CD4-positive, alpha-beta T cell treated with Interleukin-4 for 4 hours (primary cell): ENCODE measurements around the gene PPDPF.
"Not testable (repeated sequence)": the region's sequence is repeated elsewhere in the genome, so short reads cannot be mapped to it uniquely, and the experiment has no call there.

Experiments used
- DNase-seq: peaks from one replicate; pipeline ENCODE4 v3.0.0-alpha.2; 2020

The PPDPF gene, protein sequence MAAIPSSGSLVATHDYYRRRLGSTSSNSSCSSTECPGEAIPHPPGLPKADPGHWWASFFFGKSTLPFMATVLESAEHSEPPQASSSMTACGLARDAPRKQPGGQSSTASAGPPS

DNA sequence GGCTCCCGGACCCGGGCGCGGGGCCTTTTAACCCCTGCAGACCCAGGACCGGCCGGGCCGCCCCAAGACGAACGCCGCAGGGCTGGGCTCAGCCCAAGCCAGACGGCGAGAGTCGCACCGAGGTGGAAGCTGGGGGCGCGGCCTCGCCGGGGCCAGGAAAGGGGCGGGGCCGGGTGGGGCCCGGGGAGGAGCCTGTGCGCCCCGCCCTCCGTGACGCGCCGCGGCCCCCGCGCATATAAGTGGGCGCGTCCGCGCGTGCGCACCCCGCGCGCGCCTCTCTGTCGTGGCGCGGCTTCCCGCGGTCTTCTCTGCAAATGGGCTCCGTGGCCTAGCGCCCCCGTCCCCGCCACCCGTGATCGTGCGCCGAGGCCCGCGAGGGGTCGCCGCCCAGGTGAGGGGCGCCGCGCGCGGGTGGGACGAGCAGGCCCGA, at the start of gene PPDPF:
TSS of gene PPDPF (plus strand) at position 262 of the 430 bp plus-strand sequence. CDS start 544 bp downstream, outside the sequence.
- DNase-seq, result peak; percentile 75

DNA sequence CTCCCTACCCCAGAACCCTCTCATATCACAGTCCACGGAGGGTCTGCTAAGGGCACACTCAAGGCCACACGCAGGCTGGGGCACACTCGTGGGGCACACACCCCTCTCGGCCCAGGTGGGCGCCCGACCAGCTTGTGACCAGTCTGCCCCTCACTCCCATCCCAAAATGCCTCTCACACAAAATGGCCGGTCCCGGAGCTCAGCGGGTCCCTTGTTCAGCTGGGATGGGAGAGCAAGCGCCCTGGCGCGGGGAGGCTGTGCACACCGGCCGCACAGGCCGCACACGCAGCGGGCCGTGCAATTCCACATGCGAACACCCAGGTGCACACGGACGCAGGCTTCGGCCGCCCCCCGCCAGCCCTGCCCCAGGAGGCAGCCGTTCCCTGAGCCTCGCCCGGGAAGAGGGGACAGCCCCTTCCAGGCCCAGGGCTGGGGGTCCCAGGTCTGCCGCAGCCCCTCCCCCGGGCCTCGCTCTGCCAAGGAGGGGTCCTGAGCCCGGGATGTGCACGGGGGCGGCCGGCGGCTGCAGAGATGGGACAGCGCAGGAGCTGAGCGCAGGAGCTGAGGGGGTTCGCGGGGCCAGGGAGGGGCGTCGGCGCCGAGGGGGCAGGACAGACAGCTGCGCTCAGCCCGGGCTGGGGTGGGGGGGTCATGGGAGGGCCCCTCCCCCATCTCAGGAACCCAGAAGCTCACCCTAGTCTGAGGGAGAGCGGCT, 49.4 kb upstream of the PPDPF start:
- DNase-seq, result no peak

DNA sequence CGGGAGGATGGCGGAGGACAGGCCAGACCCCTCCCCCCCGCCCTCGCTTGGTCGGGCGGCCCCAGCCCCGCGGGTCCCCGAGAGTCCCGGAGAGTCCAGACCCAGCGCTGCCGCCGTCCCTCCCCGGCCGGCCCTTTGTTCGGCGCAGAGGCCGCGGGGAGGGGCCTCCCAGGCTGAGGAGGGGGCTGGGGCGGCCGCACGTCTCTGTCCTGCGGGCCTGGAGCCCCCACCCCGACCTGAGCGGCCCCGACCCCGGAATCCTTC, 48.9 kb upstream of the PPDPF start:
- DNase-seq, result no peak

DNA sequence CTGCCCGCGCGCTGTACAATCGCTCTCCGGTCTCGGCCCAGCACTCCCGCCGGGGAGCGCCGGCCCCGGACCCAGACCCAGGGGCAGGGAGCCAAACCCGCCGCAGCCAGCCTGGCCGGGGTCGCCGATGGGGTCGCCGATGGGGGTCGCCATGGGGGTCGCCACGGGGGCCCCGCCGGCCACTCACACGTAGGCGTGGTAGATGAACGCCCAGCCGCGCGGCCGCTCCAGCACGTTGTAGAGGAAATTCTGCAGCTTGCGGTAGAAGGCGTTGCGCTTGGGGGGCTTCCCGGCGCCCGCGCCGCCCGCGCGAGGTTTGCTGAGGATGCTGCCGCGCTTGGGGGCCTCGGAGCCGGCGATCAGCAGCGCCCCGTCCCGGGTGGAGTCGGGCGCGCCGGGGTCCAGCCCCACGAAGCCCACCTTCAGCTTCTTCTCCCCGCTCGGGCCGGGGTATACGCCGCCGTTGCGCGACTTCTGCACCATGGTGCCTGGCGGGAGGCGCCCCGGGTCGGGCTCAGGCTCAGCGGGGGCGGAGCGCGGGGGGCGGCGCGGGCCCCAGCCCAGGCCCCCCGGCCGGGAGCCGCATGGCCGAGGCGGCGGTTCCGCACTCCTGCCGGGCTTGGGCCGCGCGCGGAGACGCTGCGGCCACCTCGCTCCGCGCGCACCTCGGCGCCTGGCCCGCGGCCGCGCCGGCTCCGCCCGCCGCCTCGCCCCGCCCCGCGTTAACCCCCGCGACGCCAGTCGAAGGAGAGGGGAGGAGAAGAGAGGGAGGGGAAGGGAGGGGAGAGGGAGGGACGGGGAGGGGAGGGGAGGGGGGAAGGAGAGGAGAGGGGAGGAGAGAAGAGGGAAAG, 48.4 kb upstream of the PPDPF start, which contains the start of gene KCNQ2:
TSS of gene KCNQ2 (minus strand) at position 675 of the 851 bp plus-strand sequence. CDS start at position 483, 192 bp downstream.
- DNase-seq, result no peak

DNA sequence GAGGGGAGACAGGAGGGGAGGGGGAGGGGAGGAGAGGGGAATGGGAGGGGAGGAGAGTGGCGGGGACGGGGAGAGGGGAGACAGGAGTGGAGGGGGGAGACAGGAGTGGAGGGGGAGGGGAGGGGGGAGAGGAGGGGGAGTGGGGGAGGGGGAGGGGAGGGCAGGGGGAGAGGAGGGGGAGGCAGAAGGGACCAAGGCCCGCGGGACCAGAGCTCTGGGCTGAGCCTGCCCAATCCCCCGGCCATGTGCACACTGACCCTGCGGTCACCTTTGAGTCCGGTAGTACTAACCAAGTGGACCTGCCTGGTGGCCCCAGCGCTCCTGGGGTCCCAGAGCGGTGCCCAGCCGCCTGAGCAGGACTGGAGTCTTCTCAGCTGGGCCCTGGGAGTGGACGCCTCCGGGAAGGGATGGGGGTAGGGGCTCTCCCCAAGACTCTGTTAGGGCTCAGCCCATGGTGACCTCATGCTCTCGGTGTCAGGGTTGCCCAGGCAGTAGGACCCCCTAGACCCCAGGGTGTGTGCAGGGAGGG, 47.6 kb upstream of the PPDPF start:
- no peak for DNase-seq

DNA sequence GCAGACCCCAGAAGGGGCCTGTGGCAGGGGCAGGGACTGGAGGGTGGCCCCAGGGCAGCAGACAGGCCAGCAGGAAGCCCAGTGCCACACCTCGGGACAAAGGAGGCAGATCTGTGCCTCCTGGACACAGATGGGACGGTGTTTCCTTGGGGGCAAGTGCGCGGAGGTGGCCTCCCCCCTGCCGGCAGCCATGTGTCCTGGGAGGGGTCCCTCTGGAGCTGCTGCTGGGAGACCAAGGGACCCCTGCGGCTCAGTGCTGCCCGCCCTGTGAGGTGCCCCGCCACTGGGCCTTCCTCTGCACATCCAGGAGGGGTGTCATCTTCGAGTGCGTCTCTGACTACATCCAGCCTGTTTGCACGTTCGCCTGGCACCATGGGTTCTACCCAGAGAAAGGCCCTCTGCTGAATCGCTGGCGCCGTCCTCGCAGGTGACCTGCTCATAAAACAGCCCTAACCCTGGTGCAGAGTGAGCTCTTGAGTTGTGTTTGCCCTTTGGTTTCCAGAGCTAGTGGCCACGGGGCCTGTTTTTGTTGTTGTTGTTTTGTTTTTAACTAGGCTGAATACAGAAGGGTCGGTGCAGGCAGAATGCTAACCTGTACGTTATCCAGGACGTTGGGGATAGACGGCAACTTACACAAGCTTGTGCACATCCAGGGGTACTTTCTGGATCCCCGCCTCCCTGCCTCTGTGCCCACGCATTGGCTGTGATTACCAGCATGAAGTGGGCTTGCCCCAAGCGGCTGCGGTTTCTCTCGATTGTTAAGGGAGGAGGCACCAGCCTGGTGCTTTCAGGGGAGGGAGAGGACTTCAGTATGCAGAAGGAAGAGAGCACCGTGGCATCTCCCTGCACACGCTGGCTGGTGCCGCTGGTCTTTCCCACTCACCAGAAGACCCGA, 46.8 kb upstream of the PPDPF start:
- DNase-seq, result no peak

DNA sequence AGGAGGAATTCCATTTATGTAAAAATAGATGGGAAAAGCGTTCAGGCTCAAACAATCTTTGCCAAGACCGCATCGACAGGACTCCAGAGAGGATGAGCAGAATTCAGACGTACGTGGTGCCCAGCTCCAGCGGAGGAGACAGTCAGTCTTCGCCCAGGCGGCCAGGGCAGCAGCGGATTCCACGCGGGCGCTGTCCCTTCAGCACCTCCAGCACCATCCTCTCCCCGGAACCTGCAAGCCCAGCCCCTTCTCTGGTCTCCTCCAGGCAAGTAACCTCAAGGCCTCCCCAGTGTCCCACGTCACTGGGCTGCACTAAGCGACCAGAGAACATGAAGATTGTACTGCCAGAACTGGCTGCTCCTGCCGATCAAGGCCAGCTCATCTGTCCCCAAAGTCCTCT, 45.4 kb upstream of the PPDPF start:
- DNase-seq, result no peak

DNA sequence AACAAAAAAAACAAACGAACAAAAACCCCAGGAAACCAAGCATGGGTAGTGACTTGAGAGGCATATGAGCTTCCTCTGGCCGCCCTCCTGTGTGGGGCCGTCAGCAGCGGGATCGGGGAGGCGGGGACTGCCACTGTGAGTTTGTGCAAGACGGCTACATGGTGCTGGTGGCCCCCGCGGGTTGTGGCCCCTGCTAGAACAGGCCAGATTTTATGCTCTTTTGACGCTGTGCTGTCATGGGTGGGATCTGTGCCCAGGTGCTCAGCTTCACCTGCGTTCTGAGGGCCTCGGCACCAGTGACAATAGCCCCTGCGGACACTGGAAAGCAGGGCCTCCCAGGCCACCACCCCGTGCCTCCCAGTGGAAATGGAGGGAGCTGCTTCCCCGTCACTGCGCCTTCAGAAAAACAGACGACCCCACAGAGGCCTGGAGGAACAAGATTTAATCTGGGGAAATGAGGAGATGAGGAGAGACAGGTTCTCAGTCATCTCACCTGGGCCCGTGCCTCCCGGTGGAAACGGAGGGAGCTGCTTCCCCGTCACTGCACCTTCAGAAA, 43.4 kb upstream of the PPDPF start:
- DNase-seq, result no peak

DNA sequence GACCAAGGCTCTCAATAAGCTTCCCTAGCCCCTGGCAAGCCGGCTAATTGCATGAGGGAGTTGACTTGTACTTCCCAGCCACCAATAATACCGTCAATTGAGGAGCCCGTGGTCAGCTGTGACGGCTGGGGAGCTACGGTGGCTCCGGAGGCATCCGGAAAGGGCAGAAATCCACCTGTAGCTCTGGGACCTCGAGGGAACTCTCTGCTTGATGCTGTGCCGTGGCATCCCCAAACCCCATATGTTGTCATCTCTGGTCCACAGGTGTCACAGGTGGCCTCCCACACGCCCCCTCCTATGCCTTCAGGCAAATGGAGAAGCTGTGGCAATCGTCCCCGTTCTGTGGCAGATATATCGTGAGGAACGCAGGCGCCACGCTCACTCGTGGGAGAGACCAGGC, 42.6 kb upstream of the PPDPF start:
- no peak for DNase-seq

DNA sequence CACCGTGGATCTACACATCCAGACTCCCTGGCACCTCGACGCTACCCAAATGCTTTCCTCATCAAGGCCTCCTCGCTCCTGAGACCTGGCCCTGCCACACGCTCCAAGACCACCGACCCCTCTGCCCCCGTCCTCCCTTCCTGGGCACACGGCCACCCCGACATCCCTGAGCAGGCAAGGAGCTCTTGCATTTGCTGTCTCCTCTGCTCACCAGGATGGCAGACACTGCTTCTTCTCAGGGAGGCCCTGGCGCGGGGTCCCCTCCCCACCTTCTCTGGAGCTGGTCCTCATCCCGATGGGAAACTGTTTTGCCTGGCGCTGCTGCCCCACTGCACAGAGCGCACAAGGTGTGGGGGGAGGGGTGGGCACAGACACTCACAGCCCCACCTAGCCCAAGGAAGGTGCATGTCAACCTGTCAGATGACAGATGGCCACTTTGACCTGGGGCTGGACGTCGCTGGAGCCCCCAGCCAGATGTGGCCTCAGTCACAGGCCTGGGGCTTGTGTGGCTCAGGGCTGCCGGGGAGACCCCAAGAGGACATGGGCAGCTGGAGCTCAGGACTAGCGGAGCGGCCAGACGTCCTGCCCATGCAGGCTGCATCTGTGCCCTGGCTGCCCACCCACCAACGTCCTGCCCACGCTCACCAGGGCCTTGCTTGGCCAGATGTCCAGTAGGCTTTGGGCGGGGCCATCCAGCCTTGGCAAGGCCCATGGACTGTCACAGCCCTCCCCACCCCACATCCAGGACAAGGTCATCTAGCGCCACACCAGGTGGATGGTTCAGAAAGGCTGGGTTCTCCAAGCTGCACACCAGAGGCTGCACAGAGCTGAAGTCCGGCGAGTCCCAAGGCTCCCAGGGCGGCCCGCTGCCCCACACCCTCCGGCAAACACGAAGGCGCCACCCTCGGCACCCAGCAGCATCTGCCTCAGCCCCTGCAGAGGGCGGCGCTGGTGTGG, 41.9 kb upstream of the PPDPF start:
- no peak for DNase-seq

DNA sequence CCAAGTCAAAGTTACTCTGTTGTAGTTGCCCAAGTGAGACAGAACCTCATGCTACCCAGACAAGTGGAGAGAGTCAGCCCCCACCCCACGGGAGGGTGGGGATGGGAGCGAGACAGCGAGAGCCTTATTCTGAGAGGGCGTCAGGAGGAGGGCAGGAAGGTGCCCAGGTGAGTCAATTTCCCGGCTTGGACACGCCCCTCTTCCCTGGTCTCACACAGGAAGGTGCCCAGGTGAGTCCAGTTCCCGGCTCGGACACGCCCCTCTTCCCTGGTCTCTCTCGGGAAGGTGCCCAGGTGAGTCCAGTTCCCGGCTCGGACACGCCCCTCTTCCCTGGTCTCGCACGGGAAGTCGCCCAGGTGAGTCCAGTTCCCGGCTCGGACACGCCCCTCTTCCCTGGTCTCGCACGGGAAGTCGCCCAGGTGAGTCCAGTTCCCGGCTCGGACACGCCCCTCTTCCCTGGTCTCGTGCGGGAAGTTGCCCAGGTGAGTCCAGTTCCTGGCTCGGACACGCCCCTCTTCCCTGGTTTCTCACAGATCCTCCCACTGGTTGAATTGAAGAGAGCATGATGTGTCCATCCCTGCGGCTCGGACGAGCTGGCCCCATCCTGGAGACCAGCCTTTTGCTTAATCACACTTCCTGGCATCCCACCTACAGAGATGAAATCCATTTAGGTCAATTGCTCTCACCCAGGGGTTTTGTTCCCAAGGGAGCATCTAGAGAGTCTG, 40.7 kb upstream of the PPDPF start:
- not testable (repeated sequence) for DNase-seq

DNA sequence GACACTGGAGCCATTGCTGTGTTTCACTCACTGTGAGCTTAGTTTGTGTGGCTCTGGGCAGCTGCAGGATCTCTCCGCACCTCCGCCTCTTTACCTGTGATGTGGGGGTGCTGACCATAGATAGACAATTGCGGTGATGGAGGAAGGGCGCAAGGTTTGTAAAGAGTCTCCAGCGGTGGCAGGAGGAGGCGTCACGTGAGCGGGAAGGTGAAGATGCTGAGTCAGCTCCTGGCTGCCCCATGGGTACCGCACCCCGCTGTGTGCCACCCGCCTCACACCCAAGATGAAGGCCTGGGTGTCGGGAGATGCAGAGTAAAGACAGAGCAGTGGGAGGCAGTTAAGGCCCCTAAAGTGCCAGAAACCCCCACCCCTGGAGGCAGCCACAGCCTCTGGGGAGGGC, 39.1 kb upstream of the PPDPF start:
- no peak for DNase-seq

DNA sequence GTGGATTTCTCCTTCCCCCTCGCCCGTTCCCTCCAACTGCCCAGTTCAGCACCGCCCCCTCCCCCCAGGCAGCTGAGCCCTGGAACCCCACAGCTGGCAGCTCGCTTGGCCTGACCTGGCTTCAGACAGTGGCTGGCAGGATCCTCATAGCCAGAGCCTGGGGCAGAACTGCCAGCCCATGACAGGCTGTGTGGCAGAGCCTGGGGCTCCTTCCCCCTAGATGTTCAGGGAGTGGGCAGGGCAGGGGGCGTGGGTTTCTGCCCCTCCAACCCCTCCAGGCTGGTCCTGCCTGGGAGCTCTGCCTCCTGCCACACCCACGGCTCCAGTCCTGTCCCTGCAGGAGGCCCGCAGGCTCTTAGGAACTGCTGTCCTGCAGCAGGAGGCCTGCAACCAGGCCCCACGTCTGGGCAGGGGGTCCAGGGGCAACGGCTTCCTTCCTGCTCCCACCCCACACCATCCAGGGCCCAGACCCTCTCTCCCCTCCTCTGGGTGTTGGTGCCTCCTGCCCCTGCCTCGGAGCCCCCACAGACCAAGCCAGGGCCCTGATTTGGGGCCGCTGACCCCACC, 38.5 kb upstream of the PPDPF start:
- no peak for DNase-seq

DNA sequence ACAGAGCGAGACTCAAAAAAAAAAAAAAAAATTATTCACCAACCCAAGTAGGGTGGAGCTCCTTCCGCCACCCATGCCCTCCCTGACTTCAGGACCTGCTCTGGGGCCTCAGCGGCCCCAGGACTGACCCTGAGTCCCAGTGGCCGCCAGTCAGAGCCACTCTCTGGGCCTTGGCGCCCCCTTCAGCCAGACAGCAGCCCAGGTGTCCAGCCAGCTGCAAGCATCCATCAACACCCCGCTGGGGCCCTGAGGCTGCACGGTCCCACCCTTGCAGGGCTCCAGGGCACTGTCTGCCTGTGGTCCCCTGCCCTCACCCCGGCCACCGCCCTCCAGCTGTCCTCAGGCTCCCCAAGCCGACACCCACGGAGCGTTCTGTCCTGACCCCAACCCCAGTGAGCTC, 36.7 kb upstream of the PPDPF start:
- DNase-seq, result no peak

DNA sequence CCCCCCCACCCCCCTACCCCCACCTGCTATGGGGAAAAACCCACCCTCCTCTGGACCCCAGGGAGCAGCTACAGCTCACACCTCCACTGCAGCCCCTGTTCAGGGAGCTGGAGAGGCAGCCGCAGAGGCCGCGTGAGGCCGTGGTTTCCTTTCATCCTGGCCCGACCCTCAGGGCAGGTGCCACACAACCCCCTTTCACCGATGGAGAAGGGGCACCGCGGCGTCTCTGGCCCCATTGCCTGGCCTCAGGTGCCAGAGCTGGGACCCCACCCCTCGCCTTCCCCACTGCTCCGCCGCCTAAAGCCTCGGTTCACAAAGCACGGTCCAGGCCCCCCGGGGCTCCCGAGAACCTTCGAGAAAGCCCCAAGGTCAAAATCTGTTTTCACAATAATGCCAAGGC, 36.3 kb upstream of the PPDPF start:
- DNase-seq, result no peak

DNA sequence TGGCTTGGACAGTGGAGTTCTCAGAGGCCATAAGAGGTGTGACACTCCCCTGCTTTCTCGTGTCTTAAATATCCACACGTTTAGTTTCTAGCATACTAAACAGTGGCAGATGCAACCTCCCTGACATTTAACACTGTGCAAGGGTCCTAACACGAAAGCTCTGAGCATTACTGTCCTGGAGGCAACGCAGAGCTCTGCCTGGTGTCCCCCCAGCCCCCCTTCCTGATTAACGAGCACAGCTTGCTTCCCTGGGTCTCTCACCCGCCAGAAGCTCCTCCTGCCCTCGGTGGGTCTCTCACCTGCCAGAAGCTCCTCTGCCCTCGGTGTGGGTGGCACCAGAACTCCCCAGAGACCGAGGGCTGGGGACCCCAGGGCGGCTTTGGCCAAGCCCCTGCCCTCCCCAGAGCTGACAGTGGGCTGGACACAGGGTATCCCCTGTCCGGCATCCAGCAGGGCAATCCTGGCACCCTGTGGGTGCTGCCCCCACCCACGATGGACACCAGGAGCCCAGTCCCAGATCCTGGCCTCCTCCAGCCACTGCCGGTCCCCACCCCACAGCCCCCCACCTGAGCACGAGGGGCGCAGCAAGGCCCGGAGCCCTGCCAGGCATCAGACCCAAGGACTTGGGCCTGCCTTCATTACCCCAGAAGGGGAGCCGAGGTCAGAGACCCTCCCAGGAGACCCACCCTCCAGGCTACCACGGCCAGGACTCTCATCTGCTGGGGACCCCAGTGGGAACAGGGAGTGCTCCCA, 35.7 kb upstream of the PPDPF start:
- no peak for DNase-seq

DNA sequence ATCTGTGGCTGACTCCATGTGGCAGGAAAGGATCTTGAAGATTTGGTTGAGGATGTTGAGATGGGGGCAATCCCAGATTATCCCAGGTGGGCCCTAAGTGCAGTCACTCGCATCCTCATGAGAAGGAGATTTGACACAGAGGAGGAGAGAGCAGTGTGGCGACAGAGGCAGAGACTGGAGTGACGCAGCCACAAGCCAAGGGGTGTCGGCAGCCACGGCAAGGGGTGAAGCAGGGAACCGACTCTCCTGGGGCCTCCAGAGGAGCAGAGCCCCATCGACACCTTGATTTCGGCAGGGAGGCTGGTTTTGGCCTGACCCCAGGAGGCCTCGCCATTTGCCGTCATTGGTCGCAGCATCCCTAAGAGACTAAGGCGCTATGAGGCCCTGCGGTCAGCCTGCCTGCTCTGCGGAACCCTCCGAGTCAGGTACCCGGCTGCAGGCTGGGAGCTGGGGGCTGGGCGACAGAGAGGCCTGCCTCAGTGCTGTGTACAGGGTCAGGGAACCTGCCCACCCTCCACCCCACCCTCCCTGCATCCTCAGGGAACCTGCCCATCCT, 34.2 kb upstream of the PPDPF start:
- no peak for DNase-seq

DNA sequence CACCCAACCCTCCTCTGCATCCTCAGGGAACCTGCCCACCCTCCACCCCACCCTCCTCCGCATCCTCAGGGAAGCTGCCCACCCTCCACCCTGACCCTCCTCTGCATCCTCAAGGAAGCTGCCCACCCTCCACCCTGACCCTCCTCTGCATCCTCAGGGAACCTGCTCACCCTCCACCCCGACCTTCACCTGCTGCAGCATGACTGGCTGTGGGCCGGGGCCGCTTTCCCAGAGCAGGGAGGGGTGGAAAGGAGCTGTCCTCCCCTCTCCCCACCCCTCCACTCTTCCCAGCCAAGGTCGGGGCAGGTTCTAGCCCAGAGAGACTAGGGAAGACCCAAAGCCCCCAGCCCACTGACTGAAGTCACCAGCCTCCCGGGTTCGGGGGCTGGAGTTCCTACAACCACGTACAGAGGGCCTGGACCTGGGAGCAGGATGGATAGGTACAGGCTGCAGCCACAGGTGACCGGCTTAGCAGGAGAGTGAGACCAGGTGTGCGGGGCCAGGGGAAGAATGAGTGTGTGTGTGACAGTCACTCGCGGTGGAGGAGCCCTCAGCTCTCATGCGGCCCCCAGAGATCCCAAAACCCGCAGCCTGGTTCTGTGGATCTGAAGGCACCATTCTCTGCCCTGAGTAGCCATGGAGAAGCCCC, 33.3 kb upstream of the PPDPF start:
- no peak for DNase-seq
